Panc1 (cell line): Measurements from ENCODE around the gene LPP. TPM values are rescaled to one million over a fixed set of nuclear protein-coding genes. Genes with fewer than 3 reads are reported as not detected.

Source experiments
- ATAC-seq: fragments of 200-7000 bp; cut with Tn5 transposase; 2 replicates; pipeline ENCODE4 v1.9.1; 2020; ENCODE audit warnings: mild to moderate bottlenecking, moderate library complexity
- BruUV-seq: library from RNA; stranded (reverse); fragments of 400-500 nt; replicated peaks from 2 replicates; lab custom pipeline; 2021; lab: Mats Ljungman, UMichigan
- CTCF ChIA-PET: fragments of 300-600 bp; sonication (Branson Sonifier 250); formaldehyde crosslinking; loops from one replicate; lab custom pipeline; 2022; ENCODE audit warnings: antibody characterized with exemption; lab: Charles Lee
- POLR2A ChIA-PET: fragments of 300-600 bp; sonication (Branson Sonifier 250); formaldehyde crosslinking; loops from one replicate; lab custom pipeline; 2022; ENCODE audit warnings: antibody characterized with exemption; lab: Charles Lee
- DNase-seq: peaks from one replicate; pipeline ENCODE4 v3.0.0-alpha.2; 2010; ENCODE audit warnings: low read depth, low spot score
- H3K27ac ChIP-seq: 2 replicates; pipeline ENCODE4 v1.5.1; 2011; ENCODE audit warnings: mild to moderate bottlenecking, low read length, inconsistent platforms
- H3K27me3 ChIP-seq: fragments of 200-500 bp; sonication (Bioruptor generic); 2 replicates; pipeline ENCODE4 v1.6.0; 2014; ENCODE audit warnings: low read length, inconsistent platforms; ENCODE audit not compliant: control insufficient read depth, insufficient read depth
- H3K36me3 ChIP-seq: fragments of 200-500 bp; sonication (Bioruptor generic); 2 replicates; pipeline ENCODE4 v1.5.1; 2014; ENCODE audit warnings: inconsistent platforms, mild to moderate bottlenecking, low read length, moderate library complexity; ENCODE audit not compliant: control insufficient read depth, insufficient read depth
- H3K4me1 ChIP-seq: 2 replicates; pipeline ENCODE4 v1.5.1; 2011; ENCODE audit warnings: inconsistent platforms, mild to moderate bottlenecking, low read length, moderate library complexity; ENCODE audit not compliant: control insufficient read depth, insufficient read depth
- H3K4me3 ChIP-seq, 2 experiments: 2 replicates each; pipeline ENCODE4 v1.5.1; 2011 to 2012; ENCODE audit warnings: low read depth in 2 of 2, low read length in 2 of 2, mild to moderate bottlenecking in 2 of 2, inconsistent platforms in 1 of 2, moderate library complexity in 1 of 2
- H3K9me3 ChIP-seq: fragments of 200-500 bp; sonication (Bioruptor generic); 2 replicates; pipeline ENCODE4 v1.5.1; 2014; ENCODE audit warnings: low read depth, mild to moderate bottlenecking, inconsistent platforms, low read length, moderate library complexity; ENCODE audit not compliant: control insufficient read depth, insufficient read depth
- POLR2AphosphoS5 ChIP-seq: IDR thresholded peaks from 2 replicates; pipeline ENCODE4 v1.6.1; 2012; ENCODE audit warnings: mild to moderate bottlenecking, low read depth, low read length, moderate library complexity
- SIN3A ChIP-seq: IDR thresholded peaks from 2 replicates; pipeline ENCODE4 v1.6.1; 2012; ENCODE audit warnings: low read depth, mild to moderate bottlenecking, low read length, moderate library complexity, borderline replicate concordance; ENCODE audit not compliant: insufficient read depth
- TCF7L2 ChIP-seq: IDR thresholded peaks from 2 replicates; pipeline ENCODE4 v1.6.1; 2011; ENCODE audit warnings: mild to moderate bottlenecking, low read depth, low read length, inconsistent platforms
- in situ Hi-C: cut with HindIII; loops from 2 replicates; pipeline ENCODE4 v1.10.0; 2016; ENCODE audit warnings: low sequenced_read_pairs, low pct_unique_long_range_greater_than_20kb
- intact Hi-C: fragments of 100-400 bp; cut with micrococcal nuclease; formaldehyde crosslinking; loops from one replicate; pipeline ENCODE4 v1.10.0; 2022; ENCODE audit not compliant: unreplicated experiment
- total RNA-seq: library from RNA; stranded (reverse); gene quantifications from one replicate; pipeline ENCODE4 v1.2.1, GENCODE V29; 2021; ENCODE audit not compliant: unreplicated experiment
- TF ChIP-seq, protein P1 (sequence below): fragments of 450-650 bp; IDR thresholded peaks from 2 replicates; pipeline ENCODE4 v1.5.1; 2017; ENCODE audit warnings: mild to moderate bottlenecking
- TF ChIP-seq, protein P2 (sequence below), 2 experiments: IDR thresholded peaks; 2 replicates each; pipeline ENCODE4 v1.6.1; 2011 to 2012; ENCODE audit warnings: low read depth in 2 of 2, control low read depth in 1 of 2, low read length in 1 of 2, mild to moderate bottlenecking in 1 of 2, moderate library complexity in 1 of 2; ENCODE audit not compliant: insufficient read depth in 1 of 2

The LPP gene
- total RNA-seq, 1 experiment from 2014 or later: 90.0 TPM

DNA sequence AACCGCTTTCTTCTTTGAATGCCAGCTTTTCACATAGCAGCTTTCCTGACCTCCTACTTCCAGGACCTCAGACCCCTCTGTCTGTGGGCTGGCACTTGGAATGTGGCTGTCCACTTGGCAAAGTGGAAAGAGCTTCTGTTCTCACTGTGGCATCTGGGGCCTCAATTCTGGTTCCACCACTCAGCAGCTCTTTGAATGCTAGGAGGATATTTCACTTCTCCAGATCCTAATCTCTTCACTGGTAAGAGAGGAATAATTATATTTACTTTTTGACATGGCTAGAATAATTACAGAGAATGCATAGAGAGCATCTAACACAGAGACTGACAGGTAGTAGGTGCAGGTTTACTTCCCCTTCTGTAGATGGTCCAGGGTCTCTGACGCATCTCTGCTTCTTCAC, 405.9 kb downstream of the LPP start:
- TF ChIP-seq POLR2AphosphoS5: no peak
- TF ChIP-seq SIN3A: no peak
- TF ChIP-seq, protein P1, sequence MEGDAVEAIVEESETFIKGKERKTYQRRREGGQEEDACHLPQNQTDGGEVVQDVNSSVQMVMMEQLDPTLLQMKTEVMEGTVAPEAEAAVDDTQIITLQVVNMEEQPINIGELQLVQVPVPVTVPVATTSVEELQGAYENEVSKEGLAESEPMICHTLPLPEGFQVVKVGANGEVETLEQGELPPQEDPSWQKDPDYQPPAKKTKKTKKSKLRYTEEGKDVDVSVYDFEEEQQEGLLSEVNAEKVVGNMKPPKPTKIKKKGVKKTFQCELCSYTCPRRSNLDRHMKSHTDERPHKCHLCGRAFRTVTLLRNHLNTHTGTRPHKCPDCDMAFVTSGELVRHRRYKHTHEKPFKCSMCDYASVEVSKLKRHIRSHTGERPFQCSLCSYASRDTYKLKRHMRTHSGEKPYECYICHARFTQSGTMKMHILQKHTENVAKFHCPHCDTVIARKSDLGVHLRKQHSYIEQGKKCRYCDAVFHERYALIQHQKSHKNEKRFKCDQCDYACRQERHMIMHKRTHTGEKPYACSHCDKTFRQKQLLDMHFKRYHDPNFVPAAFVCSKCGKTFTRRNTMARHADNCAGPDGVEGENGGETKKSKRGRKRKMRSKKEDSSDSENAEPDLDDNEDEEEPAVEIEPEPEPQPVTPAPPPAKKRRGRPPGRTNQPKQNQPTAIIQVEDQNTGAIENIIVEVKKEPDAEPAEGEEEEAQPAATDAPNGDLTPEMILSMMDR: no peak
- TF ChIP-seq TCF7L2: no peak
- TF ChIP-seq, protein P2, sequence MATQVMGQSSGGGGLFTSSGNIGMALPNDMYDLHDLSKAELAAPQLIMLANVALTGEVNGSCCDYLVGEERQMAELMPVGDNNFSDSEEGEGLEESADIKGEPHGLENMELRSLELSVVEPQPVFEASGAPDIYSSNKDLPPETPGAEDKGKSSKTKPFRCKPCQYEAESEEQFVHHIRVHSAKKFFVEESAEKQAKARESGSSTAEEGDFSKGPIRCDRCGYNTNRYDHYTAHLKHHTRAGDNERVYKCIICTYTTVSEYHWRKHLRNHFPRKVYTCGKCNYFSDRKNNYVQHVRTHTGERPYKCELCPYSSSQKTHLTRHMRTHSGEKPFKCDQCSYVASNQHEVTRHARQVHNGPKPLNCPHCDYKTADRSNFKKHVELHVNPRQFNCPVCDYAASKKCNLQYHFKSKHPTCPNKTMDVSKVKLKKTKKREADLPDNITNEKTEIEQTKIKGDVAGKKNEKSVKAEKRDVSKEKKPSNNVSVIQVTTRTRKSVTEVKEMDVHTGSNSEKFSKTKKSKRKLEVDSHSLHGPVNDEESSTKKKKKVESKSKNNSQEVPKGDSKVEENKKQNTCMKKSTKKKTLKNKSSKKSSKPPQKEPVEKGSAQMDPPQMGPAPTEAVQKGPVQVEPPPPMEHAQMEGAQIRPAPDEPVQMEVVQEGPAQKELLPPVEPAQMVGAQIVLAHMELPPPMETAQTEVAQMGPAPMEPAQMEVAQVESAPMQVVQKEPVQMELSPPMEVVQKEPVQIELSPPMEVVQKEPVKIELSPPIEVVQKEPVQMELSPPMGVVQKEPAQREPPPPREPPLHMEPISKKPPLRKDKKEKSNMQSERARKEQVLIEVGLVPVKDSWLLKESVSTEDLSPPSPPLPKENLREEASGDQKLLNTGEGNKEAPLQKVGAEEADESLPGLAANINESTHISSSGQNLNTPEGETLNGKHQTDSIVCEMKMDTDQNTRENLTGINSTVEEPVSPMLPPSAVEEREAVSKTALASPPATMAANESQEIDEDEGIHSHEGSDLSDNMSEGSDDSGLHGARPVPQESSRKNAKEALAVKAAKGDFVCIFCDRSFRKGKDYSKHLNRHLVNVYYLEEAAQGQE (IDR thresholded peaks at IDR 0.05; ENCODE audit: insufficient read depth in 1 of 2, low read depth in 2 of 2, low read length in 1 of 2): no peak
- Histone ChIP-seq H3K4me3 (no peak overlapping the region), H3K27me3 (no peaks in the 10 kb centered on the region), H3K36me3 (no peaks in the 10 kb centered on the region), H3K27ac (no peak overlapping the region), H3K4me1 (no peaks in the 10 kb centered on the region), H3K9me3 (no peaks in the 10 kb centered on the region)
- POLR2A ChIA-PET: no interaction called here
- CTCF ChIA-PET: no interaction called here
- no TSS peak for BruUV-seq
- DNase-seq: no peak
- ATAC-seq: no peak
- intact Hi-C loops (no loop called here), in situ Hi-C loops (no loop called here)

DNA sequence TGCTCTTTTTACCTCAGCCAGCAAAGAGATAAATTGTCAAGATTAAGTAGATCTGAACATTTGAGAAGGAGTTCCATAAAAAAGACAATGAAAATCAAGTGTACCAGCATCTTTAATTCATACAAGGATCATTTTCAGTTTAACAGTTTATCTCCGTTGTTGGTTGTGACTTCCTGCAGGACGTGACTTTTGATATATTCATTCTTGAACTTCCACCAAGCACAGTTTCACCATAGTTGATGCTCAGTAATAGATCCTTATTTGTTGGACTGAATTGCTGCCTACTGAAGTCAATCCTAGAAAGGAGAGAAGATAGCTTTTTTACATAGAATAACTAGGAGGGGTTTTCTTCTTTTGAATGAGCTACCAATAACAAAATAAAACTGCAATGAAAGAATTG, 408.2 kb downstream of the LPP start:
- POLR2A ChIA-PET: no interaction called here
- TF ChIP-seq TCF7L2 (no peak), SIN3A (no peak), POLR2AphosphoS5 (no peak)
- TF ChIP-seq, protein P1: no peak
- TF ChIP-seq, protein P2 (IDR thresholded peaks at IDR 0.05; ENCODE audit: insufficient read depth in 1 of 2, low read depth in 2 of 2, low read length in 1 of 2): no peak
- no TSS peak for BruUV-seq

More for the DNA sequence above, 408.2 kb downstream of the LPP start:
- Histone ChIP-seq H3K4me1 (no peaks in the 10 kb centered on the region), H3K9me3 (no peaks in the 10 kb centered on the region), H3K27ac (no peak overlapping the region), H3K4me3 (no peak overlapping the region), H3K27me3 (no peaks in the 10 kb centered on the region), H3K36me3 (no peaks in the 10 kb centered on the region)
- in situ Hi-C loops (no loop called here), intact Hi-C loops (no loop called here)
- DNase-seq (no peak), ATAC-seq (no peak)
- CTCF ChIA-PET: no interaction called here
